Measurements from ENCODE around the gene SLC25A30.

DNA sequence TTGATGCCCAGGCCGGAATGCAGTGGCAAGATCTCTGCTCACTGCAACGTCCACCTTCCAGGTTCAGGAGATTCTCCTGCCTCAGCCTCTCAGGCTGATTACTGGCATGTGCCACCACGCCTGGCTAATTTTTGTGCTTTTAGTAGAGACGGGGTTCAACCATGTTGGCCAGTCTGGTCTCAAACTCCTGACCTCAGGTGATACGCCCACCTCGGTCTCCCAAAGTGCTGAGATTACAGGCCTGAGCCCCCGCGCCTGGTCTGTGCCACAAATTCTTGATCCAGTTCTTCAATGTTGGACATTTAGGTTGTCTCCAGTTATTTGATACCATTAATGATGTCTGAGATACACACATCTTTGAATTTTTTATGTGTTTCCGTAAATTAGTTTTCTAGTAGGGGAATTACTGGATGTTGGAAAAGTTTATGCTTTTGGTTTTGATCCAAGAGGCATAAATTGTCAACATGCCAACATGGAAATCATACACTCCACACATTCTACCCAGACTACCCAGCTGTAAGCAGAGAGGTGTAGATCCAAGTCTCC, 46.0 kb upstream of the SLC25A30 start:
- TF ChIP-seq EZH2 (IDR thresholded peaks at IDR 0.05; ENCODE audit: borderline replicate concordance, low read depth, low read length, poor library complexity, severe bottlenecking) = no peak
- TF ChIP-seq, protein P1, sequence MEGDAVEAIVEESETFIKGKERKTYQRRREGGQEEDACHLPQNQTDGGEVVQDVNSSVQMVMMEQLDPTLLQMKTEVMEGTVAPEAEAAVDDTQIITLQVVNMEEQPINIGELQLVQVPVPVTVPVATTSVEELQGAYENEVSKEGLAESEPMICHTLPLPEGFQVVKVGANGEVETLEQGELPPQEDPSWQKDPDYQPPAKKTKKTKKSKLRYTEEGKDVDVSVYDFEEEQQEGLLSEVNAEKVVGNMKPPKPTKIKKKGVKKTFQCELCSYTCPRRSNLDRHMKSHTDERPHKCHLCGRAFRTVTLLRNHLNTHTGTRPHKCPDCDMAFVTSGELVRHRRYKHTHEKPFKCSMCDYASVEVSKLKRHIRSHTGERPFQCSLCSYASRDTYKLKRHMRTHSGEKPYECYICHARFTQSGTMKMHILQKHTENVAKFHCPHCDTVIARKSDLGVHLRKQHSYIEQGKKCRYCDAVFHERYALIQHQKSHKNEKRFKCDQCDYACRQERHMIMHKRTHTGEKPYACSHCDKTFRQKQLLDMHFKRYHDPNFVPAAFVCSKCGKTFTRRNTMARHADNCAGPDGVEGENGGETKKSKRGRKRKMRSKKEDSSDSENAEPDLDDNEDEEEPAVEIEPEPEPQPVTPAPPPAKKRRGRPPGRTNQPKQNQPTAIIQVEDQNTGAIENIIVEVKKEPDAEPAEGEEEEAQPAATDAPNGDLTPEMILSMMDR (conservative IDR thresholded peaks at IDR 0.05; ENCODE audit: low read depth, low read length) = no peak
